Measurements from ENCODE around the gene PROB1. TPM values are rescaled to one million over a fixed set of nuclear protein-coding genes. Genes with fewer than 3 reads are reported as not detected.

Gene PROB1
- total RNA-seq, 1 experiment from 2014 or later: 2.2 TPM

DNA sequence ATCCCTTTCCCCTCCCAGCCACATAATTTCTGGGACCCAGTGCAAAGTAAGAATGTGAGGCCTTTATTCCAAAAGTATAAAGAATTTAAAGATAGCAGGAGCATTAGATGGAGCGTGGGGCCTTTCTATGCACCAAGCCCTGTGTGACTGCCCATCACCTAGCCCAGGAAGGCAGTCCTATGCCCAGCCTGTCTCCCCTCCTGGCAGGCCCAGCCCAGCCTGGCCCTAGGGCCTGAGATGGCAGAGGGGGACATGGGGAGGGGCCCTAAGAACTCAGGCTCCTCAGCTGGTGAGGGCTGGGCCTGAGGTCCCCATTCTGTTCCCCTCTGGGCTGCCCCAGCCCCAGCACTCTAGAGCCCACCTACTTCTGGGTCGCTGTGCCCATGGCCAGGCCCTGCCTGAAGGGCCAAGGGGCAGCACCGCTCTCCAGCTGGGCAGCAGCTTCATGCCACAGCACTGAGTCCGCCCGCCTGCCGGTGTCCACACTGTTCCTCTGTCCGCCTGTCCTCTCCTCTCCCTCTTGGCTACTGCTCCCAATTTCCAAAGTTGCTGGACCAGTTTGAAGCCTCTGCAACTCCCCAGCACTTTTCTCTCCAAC lies 10.8 kb downstream of the PROB1 start:
- ATAC-seq: no peak
- H3K79me2 ChIP-seq (ENCODE audit: low read length): no peaks in the 10 kb centered on the region
- H4K20me1 ChIP-seq (ENCODE audit: low read length): no peaks in the 10 kb centered on the region
- DNase-seq: no peak
- no peaks in the 10 kb centered on the region for H3K9me3 ChIP-seq (ENCODE audit: low read length)
- no peak overlapping the region for H3K27ac ChIP-seq (ENCODE audit: low read length)
- no peak overlapping the region for H3K9ac ChIP-seq (ENCODE audit: low read length)
- no peak overlapping the region for H3K4me2 ChIP-seq (ENCODE audit: low read length)
- no peak overlapping the region for H3K4me3 ChIP-seq (ENCODE audit: low read length)
- no peak overlapping the region for H2AFZ ChIP-seq (ENCODE audit: low read length)
- POLR2A ChIA-PET (ENCODE audit: unreplicated experiment): no interaction called here
- no peak for TF ChIP-seq EZH2phosphoT487 (IDR thresholded peaks at IDR 0.05; ENCODE audit: borderline replicate concordance, low read length)
- no peak for TF ChIP-seq EZH2 (IDR thresholded peaks at IDR 0.05; ENCODE audit: low read length, unreplicated experiment)
- TF ChIP-seq, protein P1, sequence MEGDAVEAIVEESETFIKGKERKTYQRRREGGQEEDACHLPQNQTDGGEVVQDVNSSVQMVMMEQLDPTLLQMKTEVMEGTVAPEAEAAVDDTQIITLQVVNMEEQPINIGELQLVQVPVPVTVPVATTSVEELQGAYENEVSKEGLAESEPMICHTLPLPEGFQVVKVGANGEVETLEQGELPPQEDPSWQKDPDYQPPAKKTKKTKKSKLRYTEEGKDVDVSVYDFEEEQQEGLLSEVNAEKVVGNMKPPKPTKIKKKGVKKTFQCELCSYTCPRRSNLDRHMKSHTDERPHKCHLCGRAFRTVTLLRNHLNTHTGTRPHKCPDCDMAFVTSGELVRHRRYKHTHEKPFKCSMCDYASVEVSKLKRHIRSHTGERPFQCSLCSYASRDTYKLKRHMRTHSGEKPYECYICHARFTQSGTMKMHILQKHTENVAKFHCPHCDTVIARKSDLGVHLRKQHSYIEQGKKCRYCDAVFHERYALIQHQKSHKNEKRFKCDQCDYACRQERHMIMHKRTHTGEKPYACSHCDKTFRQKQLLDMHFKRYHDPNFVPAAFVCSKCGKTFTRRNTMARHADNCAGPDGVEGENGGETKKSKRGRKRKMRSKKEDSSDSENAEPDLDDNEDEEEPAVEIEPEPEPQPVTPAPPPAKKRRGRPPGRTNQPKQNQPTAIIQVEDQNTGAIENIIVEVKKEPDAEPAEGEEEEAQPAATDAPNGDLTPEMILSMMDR (conservative IDR thresholded peaks at IDR 0.05; ENCODE audit: low read depth, low read length): no peak
- H3K27me3 ChIP-seq (ENCODE audit: low read length): no peaks in the 10 kb centered on the region
- H3F3A ChIP-seq (ENCODE audit: low read length, unreplicated experiment): no peaks in the 10 kb centered on the region
- H3K4me1 ChIP-seq (ENCODE audit: insufficient read depth, low read length): peaks cover 4% of the 10 kb centered on the region; the same call in 1 of the 2 replicates
- H3K9me2 ChIP-seq (replicated peaks; ENCODE audit: low read length): no peaks in the 10 kb centered on the region
- intact Hi-C loops (cut with micrococcal nuclease): no loop called here
- no TSS peak for BruUV-seq (replicated peaks)
- H3K36me3 ChIP-seq (ENCODE audit: low read depth, low read length): no peaks in the 10 kb centered on the region
- CTCF ChIA-PET: no interaction called here

DNA sequence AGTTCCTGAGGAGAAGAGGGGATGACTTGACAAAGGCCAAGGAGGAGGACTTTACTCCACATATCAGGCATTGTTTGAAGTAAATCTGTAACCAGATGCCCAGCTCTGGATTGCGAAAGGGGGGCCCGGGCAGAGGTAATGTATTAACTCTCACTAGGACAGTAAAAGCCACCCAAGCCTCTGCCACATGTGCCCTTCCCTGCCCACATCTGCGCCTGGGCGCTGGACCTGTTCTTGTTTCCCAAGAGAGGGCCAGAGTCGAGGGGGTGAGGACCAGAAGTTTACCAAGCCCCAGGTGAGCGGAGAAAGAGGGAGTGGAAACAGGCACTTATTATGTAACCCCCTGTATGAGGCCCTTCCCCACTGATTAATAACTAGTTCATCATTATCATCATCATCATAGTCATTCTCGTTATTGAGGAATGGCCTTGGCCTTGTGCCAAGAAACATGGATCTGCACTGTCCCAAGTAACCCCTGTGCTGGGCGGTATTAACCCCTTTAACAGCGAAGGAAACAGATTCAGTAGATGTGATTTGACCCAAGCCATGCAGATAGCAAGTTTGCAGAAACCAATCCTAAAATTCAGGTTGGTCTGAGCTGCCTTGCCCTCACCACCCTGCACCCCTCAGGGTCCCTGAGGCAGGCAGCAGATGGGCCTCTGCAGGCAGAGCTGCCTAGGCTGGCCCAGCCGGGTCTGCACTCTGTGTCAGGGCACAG lies 11.5 kb downstream of the PROB1 start, which contains the start of gene SLC23A1:
Gene SLC23A1, minus strand, starts transcription at position 23 of the 718 bp plus-strand sequence. CDS start 44 bp downstream, outside the sequence.
- ChIA-PET CTCF (no interaction called here), POLR2A (ENCODE audit: unreplicated experiment) (interaction anchor here (0.5 kb wide), 1 partner anchor 53 kb away, joined by 4 read pairs; no protein-coding TSS in a partner anchor)
- Histone ChIP-seq H3K27me3 (ENCODE audit: low read length) (no peaks in the 10 kb centered on the region), H3K36me3 (ENCODE audit: low read depth, low read length) (no peaks in the 10 kb centered on the region), H3F3A (ENCODE audit: low read length, unreplicated experiment) (no peaks in the 10 kb centered on the region), H3K9me2 (replicated peaks; ENCODE audit: low read length) (no peaks in the 10 kb centered on the region), H3K4me3 (ENCODE audit: low read length) (no peak within 1 kb of the TSS), H4K20me1 (ENCODE audit: low read length) (no peaks in the 10 kb centered on the region), H2AFZ (ENCODE audit: low read length) (no peak within 1 kb of the TSS), H3K9ac (ENCODE audit: low read length) (no peak within 1 kb of the TSS), H3K4me1 (ENCODE audit: insufficient read depth, low read length) (peaks cover 4% of the 10 kb centered on the region; the same call in 1 of the 2 replicates), H3K27ac (ENCODE audit: low read length) (no peak within 1 kb of the TSS), H3K9me3 (ENCODE audit: low read length) (no peaks in the 10 kb centered on the region), H3K79me2 (ENCODE audit: low read length) (no peaks in the 10 kb centered on the region), H3K4me2 (ENCODE audit: low read length) (no peak within 1 kb of the TSS)
- ATAC-seq: no peak
- intact Hi-C loops (cut with micrococcal nuclease): no loop called here
- TF ChIP-seq EZH2phosphoT487 (IDR thresholded peaks at IDR 0.05; ENCODE audit: borderline replicate concordance, low read length): no peak
- TF ChIP-seq EZH2 (IDR thresholded peaks at IDR 0.05; ENCODE audit: low read length, unreplicated experiment): no peak
- TF ChIP-seq, protein P1 (conservative IDR thresholded peaks at IDR 0.05; ENCODE audit: low read depth, low read length): no peak
- no TSS peak for BruUV-seq (replicated peaks)
- no peak for DNase-seq

DNA sequence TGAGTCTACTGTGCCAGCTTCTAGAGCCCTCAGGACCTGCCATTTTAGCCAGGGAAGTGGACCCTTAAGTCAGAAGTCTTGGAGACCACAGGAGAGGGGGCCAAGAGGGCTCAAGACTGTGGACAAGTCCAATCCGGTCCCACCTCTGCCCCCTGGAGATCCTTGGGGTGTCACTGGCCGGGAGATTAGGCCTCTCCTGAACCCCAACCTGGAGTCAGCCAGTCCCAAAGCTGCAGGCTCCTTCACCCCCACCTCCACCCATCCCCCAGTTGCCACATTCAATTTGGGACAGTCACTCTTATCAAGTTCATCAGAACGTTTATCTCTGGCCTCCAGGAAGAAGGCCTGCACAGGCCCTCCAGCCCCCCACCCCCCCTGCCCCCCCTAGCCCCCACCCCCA lies 12.1 kb downstream of the PROB1 start:
- Histone ChIP-seq H3K9me3 (ENCODE audit: low read length) (no peaks in the 10 kb centered on the region), H3F3A (ENCODE audit: low read length, unreplicated experiment) (no peaks in the 10 kb centered on the region), H3K36me3 (ENCODE audit: low read depth, low read length) (no peaks in the 10 kb centered on the region), H3K4me2 (ENCODE audit: low read length) (no peak overlapping the region), H3K9ac (ENCODE audit: low read length) (no peak overlapping the region), H3K9me2 (replicated peaks; ENCODE audit: low read length) (no peaks in the 10 kb centered on the region), H3K79me2 (ENCODE audit: low read length) (no peaks in the 10 kb centered on the region), H4K20me1 (ENCODE audit: low read length) (no peaks in the 10 kb centered on the region), H3K4me3 (ENCODE audit: low read length) (no peak overlapping the region), H2AFZ (ENCODE audit: low read length) (no peak overlapping the region), H3K4me1 (ENCODE audit: insufficient read depth, low read length) (peaks cover 4% of the 10 kb centered on the region; the same call in 1 of the 2 replicates), H3K27ac (ENCODE audit: low read length) (no peak overlapping the region), H3K27me3 (ENCODE audit: low read length) (no peaks in the 10 kb centered on the region)
- ATAC-seq (no peak), DNase-seq (no peak)
- BruUV-seq (replicated peaks): no TSS peak
- no peak for TF ChIP-seq EZH2 (IDR thresholded peaks at IDR 0.05; ENCODE audit: low read length, unreplicated experiment)
- TF ChIP-seq, protein P1 (conservative IDR thresholded peaks at IDR 0.05; ENCODE audit: low read depth, low read length): no peak
- no peak for TF ChIP-seq EZH2phosphoT487 (IDR thresholded peaks at IDR 0.05; ENCODE audit: borderline replicate concordance, low read length)
- CTCF ChIA-PET: no interaction called here
- intact Hi-C loops (cut with micrococcal nuclease): no loop called here
- POLR2A ChIA-PET (ENCODE audit: unreplicated experiment): no interaction called here
